COR-L47 (cell line): ENCODE results near the gene MANF.
"Not testable (repeated sequence)": the region's sequence is repeated elsewhere in the genome, so short reads cannot be mapped to it uniquely, and the experiment has no call there.

ENCODE experiments used
- DNase-seq: peaks from one replicate; lab custom pipeline; 2025; lab: John Stamatoyannopoulos, UW

Gene MANF

GRCh38 chr3:51373658-51374421 lies 11.3 kb upstream of the MANF start:
- DNase-seq: no peak

- no peak for DNase-seq
These were observed 10.6 kb upstream of the MANF start for GRCh38 chr3:51374456-51374855.

GRCh38 chr3:51375136-51375535 lies 10.0 kb upstream of the MANF start:
- DNase-seq: no peak

DNA sequence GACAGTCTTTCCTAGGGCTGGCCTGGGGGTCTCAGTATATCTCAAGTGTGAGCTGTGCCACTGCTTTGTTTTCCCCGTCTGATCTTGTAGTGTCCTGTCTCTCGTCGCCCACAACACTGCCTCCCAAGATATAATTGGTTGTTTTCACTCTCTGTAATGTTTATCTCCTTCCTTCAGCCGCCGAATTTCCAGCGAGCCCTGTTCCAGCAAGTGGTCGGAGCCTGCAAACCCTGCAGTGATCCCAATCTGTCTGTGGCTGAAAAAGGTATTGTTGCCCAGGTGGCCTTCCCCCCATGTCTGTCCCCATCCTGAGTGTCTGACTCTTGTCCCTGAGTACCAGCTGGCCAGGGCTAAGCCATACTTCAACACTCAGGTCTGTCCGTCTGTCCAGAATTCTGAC lies 9.5 kb upstream of the MANF start:
- DNase-seq: no peak

GRCh38 chr3:51378065-51378464 lies 7.0 kb upstream of the MANF start:
- no peak for DNase-seq

DNA sequence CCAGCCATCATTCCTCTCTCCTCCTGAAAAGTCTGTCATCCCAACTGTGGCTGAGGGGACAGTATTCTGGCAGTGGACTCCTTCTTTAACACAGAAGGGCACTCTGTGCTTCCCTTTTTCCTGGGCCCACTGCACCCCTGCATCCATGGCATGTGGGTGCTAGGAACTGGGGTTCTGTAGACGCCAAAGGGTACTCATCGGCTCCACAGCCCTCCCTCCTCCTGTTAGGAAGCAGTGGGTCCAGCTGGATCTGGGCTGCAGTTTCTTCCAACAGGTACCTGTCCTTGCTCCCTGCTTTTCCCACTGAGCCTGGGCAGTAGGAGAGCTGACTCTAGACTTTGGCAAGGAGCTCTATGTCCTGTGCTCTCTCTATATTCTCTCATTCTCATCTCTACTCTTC lies 6.4 kb upstream of the MANF start:
- DNase-seq: no peak

GRCh38 chr3:51379301-51379700 lies 5.8 kb upstream of the MANF start:
- DNase-seq: no peak

DNA sequence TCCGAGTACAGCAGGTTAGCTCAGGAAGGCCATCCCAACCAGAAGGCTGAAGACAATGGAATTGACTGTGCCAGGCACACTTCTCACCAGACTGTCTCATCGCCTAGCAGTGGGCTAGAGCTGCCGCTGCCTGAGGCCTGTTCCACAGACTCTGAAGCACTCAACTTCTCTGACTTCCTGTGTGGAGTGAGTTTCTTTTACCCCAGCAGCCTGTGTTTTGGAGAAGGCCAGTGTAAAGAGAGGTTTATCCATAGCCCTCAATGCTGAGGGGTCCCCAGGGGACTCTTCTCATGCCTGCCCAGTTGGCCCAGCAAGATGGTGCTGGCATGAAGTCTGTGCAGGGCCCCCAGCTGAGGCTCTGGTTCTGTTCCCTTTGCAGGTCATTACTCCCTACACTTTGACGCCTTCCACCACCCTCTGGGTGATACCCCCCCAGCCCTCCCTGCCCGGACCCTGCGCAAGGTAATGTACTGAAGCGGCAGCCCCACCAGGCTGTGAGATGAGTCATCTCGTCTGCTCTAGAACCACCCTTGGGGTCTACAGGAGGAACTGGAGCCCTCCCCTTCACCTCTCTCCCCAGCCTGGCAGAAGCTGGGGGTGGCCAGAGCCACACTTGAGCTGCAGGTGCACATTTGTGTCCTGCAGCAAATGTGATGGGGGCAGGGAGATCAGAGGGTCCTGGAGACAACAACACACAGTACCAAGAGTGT lies 5.2 kb upstream of the MANF start:
- no peak for DNase-seq

GRCh38 chr3:51380601-51381332 lies 4.3 kb upstream of the MANF start:
- DNase-seq: no peak

DNA sequence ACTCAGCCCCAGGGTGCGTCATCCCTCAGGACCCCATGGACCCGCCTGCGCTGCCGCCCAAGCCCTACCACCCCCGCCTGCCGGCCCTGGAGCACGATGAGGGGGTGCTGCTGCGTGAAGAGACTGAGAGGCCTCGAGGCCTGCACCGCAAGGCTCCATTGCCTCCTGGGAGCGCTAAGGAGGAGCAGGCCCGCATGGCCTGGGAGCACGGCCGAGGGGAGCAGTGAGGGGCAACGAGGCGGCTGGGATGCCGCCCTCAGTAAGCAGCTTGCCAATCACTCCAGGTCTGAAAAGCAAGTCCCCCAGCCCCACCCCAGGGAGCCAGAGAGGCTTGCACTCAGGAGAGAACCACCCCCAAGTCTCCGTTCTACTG lies 3.8 kb upstream of the MANF start:
- no peak for DNase-seq

DNA sequence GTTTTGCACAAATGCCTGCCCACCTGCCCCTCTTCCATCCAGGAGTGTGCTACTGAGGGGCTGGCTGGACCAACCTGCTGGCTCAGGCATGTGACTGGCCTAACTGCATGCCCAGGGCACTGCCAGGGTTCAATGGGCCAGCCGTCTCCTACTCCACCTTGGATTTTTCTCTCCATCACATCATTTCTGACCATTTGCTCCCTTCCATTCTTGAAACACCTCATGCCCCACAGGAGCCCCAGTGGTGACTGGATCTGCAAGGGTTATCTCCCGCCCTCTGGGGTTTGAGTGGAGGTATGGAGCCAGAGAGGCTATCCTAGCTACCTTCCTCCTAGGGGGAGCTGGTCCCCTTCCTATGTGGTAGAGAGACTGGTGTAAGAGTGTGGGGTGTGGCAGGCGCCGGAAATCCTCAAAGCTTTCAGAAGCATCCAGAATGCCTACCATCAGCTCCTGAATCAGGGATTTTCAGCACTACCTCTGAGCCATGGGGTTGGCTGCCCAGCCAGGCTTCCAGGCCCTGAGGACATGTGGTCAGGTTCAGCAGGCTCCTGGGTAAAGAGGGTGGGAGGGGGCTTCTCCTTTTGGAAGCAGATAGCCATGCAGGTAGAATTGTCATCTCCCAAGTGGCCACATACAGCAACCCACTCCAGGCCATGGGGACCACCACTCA lies 2.9 kb upstream of the MANF start:
- no peak for DNase-seq

DNA sequence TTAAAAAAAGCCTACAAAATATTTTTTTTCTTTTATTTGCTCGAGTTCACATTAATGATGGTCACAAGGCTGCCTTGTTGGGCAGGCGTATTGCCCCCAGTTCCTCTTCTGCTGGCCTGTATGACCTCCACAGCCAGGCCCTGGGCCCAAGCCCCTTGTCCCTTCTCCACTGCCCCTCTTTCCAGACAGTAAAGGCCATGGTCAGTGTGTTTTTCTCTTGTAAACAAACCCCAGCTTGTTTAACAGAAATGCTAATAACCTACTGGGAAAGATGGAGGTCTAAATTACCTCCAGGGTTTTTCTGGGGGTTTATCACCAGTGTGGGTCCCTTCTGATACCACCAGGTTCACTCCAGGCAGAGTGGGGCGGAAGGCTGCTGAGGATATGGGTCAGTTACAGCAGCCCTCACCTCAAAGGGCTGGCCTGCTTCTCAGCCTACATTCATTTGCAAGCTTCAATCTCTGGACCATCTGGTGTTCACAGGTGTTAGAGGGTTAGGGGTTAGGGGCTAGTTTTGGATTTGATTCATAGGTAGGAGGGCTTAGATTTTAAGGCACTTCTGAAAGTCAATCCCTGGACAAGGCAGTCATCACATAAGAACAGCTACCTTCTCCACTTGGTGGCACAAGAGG lies 2.0 kb upstream of the MANF start:
- no peak for DNase-seq

DNA sequence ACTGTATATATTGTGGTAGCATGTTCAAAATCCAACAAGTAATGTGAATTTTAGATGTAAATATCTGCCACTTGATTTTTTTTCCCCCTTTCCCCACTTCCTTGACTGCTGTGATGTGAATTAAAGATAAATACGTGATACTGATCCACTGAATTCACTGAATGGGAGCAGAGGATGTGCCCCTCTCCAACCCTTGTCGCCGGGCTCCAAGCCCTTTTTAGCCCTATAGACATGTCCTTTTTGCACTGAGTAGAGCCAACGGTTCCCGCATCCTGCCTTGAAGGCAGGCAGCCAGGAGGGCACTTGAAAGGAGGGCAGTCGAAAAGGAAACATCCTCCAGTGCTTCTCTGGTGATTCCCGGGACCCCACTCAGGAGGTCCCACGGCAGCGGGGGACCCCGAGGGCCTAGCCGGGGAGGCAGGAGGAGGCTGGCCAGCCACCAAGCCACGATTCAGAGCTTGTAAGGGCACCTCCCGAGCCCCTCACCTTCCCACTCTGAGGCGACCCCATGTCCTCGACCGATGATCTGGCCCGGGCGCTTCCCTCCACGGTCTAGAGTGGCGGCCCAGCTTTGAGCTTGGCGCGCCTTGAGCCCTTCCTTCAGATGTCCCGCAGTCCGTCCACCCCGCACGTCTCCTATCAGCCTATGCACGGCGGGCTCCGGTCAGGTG lies 901 bp upstream of the MANF start:
- DNase-seq: no peak

GRCh38 chr3:51385621-51386091 lies 565 bp downstream of the MANF start:
- DNase-seq: no peak

DNA sequence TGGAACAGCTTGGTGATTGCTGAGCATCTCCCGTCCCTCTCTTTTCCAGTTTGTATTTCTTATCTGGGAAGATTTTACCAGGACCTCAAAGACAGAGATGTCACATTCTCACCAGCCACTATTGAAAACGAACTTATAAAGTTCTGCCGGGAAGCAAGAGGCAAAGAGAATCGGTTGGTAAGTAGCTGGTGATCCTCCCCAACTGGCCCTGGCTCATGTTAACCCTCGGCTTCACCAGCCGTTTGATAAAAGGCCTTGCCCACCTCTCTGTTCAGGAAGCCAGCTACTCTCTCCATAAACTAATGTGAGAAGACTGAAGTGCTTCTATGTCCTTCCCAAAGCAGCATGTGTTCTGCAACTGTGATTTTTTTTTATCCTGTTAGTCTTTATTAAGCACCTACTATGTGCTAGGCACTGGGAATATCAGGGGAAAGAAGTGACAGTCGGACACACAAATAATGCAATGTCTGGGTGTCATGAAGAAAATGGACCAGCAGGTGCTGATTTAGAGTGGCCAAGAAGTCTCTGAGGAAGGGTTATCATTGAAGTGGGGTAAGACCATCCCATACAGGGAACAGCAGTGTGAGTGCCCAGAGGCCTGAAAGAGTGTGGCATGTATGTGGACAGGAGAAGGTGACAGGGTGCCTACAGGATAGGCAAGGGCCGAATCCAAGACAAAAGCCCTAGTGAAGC lies 1.2 kb downstream of the MANF start:
- no peak for DNase-seq

DNA sequence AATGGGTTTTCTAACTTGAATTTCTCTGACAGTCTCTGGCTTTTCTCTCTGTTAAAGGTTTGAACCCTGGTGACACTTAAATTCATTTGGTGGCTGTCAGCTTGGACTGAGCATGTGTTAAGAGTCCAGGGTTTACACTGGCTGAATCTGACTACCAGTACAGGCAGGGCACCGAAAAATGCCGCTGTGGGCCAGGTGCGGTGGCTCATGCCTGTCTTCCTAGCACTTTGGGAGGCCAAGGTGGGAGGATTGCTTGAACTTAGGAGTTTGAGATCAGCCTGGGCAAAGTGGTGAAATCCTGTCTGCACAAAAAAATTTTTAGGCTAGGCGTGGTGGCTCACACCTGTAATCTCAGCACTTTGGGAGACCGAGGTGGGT lies 1.8 kb downstream of the MANF start:
- DNase-seq: no peak

DNA sequence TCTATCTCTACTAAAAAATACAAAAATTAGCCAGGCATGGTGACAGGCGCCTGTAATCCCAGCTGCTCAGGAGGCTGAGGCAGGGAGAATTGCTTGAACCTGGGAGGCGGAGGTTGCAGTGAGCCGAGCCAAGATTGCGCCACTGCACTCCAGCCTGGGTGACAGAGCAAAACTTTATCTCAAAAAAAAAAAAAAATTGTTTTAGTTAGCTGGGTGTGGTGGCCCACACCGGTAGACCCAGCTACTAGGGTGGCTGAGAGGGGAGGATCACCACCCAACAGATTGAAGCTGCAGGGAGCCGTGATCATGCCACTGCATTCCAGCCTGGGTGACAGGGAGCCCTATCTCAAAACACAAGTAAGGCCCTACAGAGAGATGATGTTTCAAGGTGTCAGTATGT lies 2.2 kb downstream of the MANF start:
- DNase-seq: not testable (repeated sequence)

GRCh38 chr3:51388286-51389029 lies 3.4 kb downstream of the MANF start:
- DNase-seq: no peak

DNA sequence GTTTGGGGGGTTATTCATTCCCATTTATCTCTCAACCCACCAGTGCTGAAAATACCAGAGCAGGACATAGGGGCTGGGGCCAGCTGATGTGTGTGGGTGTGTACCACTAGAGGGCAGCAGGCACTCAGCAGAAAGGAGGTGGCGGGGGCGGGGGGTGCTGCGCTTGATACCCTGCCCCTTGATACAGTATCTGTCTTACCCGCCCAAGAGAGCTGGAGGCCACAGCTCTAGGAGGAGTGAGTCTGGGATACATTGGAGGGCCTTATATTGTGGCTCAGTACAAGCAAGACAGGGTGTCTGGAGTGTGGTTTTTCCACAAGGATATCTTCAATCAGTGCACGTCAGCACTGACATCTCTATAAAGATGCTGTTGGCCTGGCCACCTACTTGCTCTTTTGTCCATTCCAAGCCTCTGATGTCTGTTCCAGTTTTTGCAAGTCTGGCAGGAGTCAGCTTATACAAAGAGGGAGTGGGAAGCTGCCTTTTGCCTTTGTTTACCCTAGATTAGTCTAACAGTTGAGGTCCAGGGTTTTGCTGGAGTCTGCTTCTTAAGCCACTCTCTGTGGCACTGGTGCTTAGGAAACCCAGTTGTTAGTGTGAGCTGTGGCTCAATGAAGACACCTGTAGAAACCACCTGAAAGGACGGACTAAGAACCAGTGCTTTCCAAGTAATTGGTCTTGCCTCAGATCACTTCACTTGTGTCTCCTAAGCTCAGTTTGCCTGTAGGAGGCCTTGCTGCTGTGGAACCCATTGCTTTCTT lies 4.5 kb downstream of the MANF start:
- DNase-seq: peak; percentile 32
